Measurements from ENCODE around the gene THAP9.

GRCh38 chr4:82864336-82864979, 36.1 kb upstream of the THAP9 start:
- TF ChIP-seq ZNF548 (tag by site-specific recombination; IDR thresholded peaks at IDR 0.05) (no peak), YY1 (tag by site-specific recombination; IDR thresholded peaks at IDR 0.05) (no peak), ZNF114 (tag by site-specific recombination; IDR thresholded peaks at IDR 0.05) (no peak), ZNF701 (tag by site-specific recombination; IDR thresholded peaks at IDR 0.05) (no peak), ZNF645 (tag by site-specific recombination; IDR thresholded peaks at IDR 0.05) (no peak), ZBTB7A (tag by site-specific recombination; IDR thresholded peaks at IDR 0.05; ENCODE audit: low read depth) (no peak), ZNF274 (IDR thresholded peaks at IDR 0.05; ENCODE audit: low read length) (no peak), ZNF274 (tag by site-specific recombination; IDR thresholded peaks at IDR 0.05; ENCODE audit: borderline replicate concordance) (no peak)
